ENCODE data around the gene SHB. TPM values are rescaled to one million over a fixed set of nuclear protein-coding genes. Genes with fewer than 3 reads are reported as not detected.

Gene SHB
- total and polyA plus RNA-seq, 7 donors = 4.0 to 30.7 (median 8.6) TPM

- no peak for TF ChIP-seq CTCF (IDR thresholded peaks at IDR 0.05)
- Histone ChIP-seq H3K27ac (no peak overlapping the region), H3K9me3 (no peaks in the 10 kb centered on the region), H3K36me3 (ENCODE audit: insufficient read depth in 1 of 2, low read depth in 1 of 2) (peaks cover 2 to 9% of the 10 kb centered on the region in 2 donors), H3K27me3 (ENCODE audit: insufficient read depth in 3 of 3, low read length in 2 of 3) (no peaks in the 10 kb centered on the region), H3K4me3 (no peak overlapping the region), H3K4me1 (peaks cover 4% of the 10 kb centered on the region)
- intact Hi-C loops (cut with DNase I) = loop anchor here (5.0 to 10.0 kb wide), 4 partner anchors 49 to 346 kb away; partner anchors contain the start of gene SHB (in 2 of the 2)
- no peak for ATAC-seq
- WGBS, 3 donors = 83 to 90% (median 84%) methylated on average over 5 to 6 of the region's 6 CpGs
- no peak for DNase-seq
Measured at GRCh38 chr9:37918665-37919170, 150.3 kb downstream of the SHB start.

GRCh38 chr9:37917801-37918664 lies 151.0 kb downstream of the SHB start:
- H3K9me3 ChIP-seq = no peaks in the 10 kb centered on the region
- intact Hi-C loops (cut with DNase I) = loop anchor here (5.0 to 10.0 kb wide), 4 partner anchors 49 to 347 kb away; partner anchors contain the start of gene SHB (in 2 of the 2)
- H3K4me3 ChIP-seq = no peak overlapping the region
- WGBS, 3 donors = 81 to 87% (median 86%) methylated on average over 21 of the region's 21 CpGs
- ATAC-seq (no peak), DNase-seq (no peak)
- H3K4me1 ChIP-seq = peaks cover 4% of the 10 kb centered on the region
- no peak for TF ChIP-seq CTCF (IDR thresholded peaks at IDR 0.05)
- H3K36me3 ChIP-seq (ENCODE audit: insufficient read depth in 1 of 2, low read depth in 1 of 2) = peaks cover 2 to 9% of the 10 kb centered on the region in 2 donors
- no peaks in the 10 kb centered on the region for H3K27me3 ChIP-seq (ENCODE audit: insufficient read depth in 3 of 3, low read length in 2 of 3)
- no peak overlapping the region for H3K27ac ChIP-seq

- 68 to 74% (median 70%) methylated on average over 8 of the region's 8 CpGs for WGBS, 3 donors
- no peaks in the 10 kb centered on the region for H3K27me3 ChIP-seq (ENCODE audit: insufficient read depth in 3 of 3, low read length in 2 of 3)
- H3K9me3 ChIP-seq = no peaks in the 10 kb centered on the region
- no peak for DNase-seq
- TF ChIP-seq CTCF (IDR thresholded peaks at IDR 0.05) = no peak
- intact Hi-C loops (cut with DNase I) = loop anchor here (5.0 to 10.0 kb wide), 4 partner anchors 50 to 347 kb away; partner anchors contain the start of gene SHB (in 2 of the 2)
- no peak overlapping the region for H3K4me3 ChIP-seq
- peaks cover 2 to 9% of the 10 kb centered on the region in 2 donors for H3K36me3 ChIP-seq (ENCODE audit: insufficient read depth in 1 of 2, low read depth in 1 of 2)
- H3K27ac ChIP-seq = peak overlapping the region; percentile 41
- peaks cover 4% of the 10 kb centered on the region for H3K4me1 ChIP-seq
- no peak for ATAC-seq
Measured at GRCh38 chr9:37917313-37917731, 151.7 kb downstream of the SHB start.

GRCh38 chr9:37916471-37917312 lies 152.3 kb downstream of the SHB start:
- intact Hi-C loops (cut with DNase I) = loop anchor here (5.0 to 10.0 kb wide), 4 partner anchors 51 to 348 kb away; partner anchors contain the start of gene SHB (in 2 of the 2)
- peaks cover 4% of the 10 kb centered on the region for H3K4me1 ChIP-seq
- peak overlapping the region; percentile 41 for H3K27ac ChIP-seq
- WGBS, 3 donors = 76 to 83% (median 83%) methylated on average over 18 of the region's 18 CpGs
- H3K36me3 ChIP-seq (ENCODE audit: insufficient read depth in 1 of 2, low read depth in 1 of 2) = peaks cover 2 to 9% of the 10 kb centered on the region in 2 donors
- ATAC-seq (no peak), DNase-seq (no peak)
- H3K27me3 ChIP-seq (ENCODE audit: insufficient read depth in 3 of 3, low read length in 2 of 3) = no peaks in the 10 kb centered on the region
- no peaks in the 10 kb centered on the region for H3K9me3 ChIP-seq
- no peak for TF ChIP-seq CTCF (IDR thresholded peaks at IDR 0.05)
- no peak overlapping the region for H3K4me3 ChIP-seq

All from psoas muscle (tissue), 8 donors.